Measurements from ENCODE around the gene AHCYL1. TPM values are rescaled to one million over a fixed set of nuclear protein-coding genes. Genes with fewer than 3 reads are reported as not detected.

AHCYL1 gene
- total and polyA plus RNA-seq, 2 of the 8 experiments (the other 6 are each of a cell fraction or from before 2014, with no cell fraction given), result 64.5 to 95.9 TPM

GRCh38 chr1:110034451-110035235 is 50.1 kb downstream of the AHCYL1 start, which contains the start of gene STRIP1 (continued):
- no peak for TF ChIP-seq CBX8 (IDR thresholded peaks at IDR 0.05; ENCODE audit: borderline replicate concordance, low read depth, low read length)
- TF ChIP-seq CTBP2 (IDR thresholded peaks at IDR 0.05; ENCODE audit: borderline replicate concordance, insufficient read depth, insufficient read length, low read length), result peak; percentile 32
- peak; percentile 63; the same call in 1 of the 2 replicates for TF ChIP-seq RBBP5 (IDR thresholded peaks at IDR 0.05; ENCODE audit: borderline replicate concordance, low read depth, low read length)
- no peak for TF ChIP-seq BCL11A (IDR thresholded peaks at IDR 0.05; ENCODE audit: low read depth in 2 of 2, low read length in 2 of 2)
- TF ChIP-seq SUZ12 (IDR thresholded peaks at IDR 0.05; ENCODE audit: low read length), result no peak
- TF ChIP-seq TAF1 (IDR thresholded peaks at IDR 0.05; ENCODE audit: low read depth, low read length), result peak; percentile 83

Measured in H1 (cell line).